Eye (tissue), 1 donor: ENCODE results near the gene KRTAP1-5.
A peak's percentile ranks its signal among the peaks of the same experiment; 100 is the strongest.
"Not testable (repeated sequence)": the region's sequence is repeated elsewhere in the genome, so short reads cannot be mapped to it uniquely, and the experiment has no call there.

ENCODE experiments used
- DNase-seq: peaks from one replicate; pipeline ENCODE4 v3.0.0-alpha.2; 2015

KRTAP1-5 gene

DNA sequence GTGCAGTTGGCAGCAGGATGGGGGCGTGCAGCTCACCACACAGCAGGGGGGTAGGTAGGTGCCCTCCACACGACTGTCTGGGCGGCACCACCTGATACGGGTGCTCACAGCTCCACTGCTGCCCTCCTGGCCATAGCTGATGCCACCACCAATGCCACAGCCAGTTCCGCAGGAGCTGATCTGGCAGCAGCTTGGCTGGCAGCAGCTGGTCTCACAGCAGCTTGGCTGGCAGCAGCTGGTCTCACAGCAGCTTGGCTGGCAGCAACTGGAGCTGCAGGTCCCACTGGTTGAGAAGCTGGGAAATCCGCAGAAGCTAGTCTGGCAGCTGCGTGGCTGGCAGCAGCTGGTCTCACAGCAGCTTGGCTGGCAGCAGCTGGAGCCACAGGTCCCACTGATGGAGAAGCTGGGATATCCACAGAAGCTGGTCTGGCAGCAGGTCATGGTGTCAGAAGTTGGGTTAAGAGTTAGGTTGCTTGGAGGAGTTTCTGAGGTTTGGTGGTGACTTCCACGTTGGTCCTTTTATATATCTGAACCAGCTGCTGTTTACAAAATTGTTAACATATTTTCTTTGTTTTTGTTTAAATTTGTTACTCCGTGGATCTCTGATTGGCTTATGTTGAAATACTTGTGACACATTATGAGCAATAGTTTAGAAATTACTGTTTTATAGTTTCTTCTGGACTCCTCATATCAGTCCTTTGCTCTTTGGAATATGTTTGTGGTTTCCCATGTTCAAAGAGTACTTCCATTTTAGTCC, at the start of gene KRTAP1-5:
TSS of gene KRTAP1-5 (minus strand) at position 494 of the 757 bp plus-strand sequence. CDS start at position 441, 53 bp downstream.
- DNase-seq, result no peak

GRCh38 chr17:41076788-41077187, 49.8 kb upstream of the KRTAP1-5 start:
- no peak for DNase-seq

- no peak for DNase-seq
These were observed 46.7 kb upstream of the KRTAP1-5 start for GRCh38 chr17:41073676-41074075.

- DNase-seq, result no peak
These were observed 44.8 kb upstream of the KRTAP1-5 start for GRCh38 chr17:41071606-41072360.

DNA sequence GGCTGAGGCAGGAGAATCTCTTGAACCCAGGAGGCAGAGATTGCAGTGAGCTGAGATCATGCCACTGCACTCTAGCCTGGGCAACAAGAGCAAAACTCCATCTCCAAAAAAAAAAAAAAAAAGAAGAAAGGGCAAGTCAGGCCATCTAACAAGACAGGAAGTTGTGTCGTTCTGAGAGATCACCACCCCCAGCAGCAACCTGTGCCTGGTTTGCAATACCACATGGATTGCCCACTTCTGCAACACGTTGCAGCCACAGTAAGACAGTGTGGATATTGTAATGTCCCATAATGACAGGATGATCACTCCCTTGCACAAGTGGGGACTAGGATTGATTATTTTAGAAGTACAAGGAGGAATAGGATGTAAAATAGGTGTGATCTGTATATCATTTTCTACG, 42.0 kb upstream of the KRTAP1-5 start:
- DNase-seq, result no peak

DNA sequence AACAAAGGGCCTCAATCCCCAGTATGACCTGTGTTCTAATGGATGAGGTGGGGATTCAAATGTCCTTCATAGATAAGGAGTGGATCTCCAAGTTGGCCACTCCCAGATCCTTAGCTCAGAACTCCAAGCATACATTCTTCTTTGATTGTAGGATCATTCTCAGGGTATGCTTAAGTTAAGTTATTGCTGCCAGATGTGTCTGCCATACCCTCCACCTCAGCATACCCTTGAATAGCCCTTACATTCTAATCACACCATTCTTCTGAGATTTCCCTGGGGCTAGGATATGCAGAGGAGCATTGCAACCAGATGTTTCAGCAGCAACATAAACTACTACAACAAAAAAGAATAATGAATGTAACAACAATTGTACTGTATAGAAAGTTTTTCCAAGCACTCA, 40.3 kb upstream of the KRTAP1-5 start:
- no peak for DNase-seq

- DNase-seq, result no peak
These were observed 39.0 kb upstream of the KRTAP1-5 start, which contains the start of gene KRTAP2-4 for GRCh38 chr17:41065829-41066624. Gene KRTAP2-4, minus strand, starts transcription at chr17:41065879. Its CDS starts 34 bp downstream, at chr17:41065845.

- DNase-seq, result not testable (repeated sequence)
These were observed 38.1 kb upstream of the KRTAP1-5 start for GRCh38 chr17:41065016-41065689.

DNA sequence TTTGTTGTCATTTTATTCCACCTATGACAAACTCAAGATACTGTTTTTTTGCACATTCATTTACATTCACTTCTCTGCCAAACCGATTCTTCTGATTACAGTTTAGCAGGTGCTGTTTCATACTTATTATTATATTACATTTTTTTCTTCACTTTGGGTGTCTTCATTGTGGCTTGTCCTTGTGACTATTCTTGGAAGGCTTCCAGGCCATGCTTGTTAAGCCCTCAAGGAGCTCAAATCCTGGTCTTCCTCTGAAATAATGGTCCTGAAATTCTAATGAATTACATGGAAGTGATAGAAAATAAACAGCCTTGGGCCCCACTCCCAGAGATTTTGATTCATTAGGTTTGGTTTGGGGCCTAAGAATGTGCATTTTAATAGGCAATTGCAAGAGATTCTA, 37.3 kb upstream of the KRTAP1-5 start:
- no peak for DNase-seq

GRCh38 chr17:41063449-41063848, 36.4 kb upstream of the KRTAP1-5 start:
- no peak for DNase-seq

DNA sequence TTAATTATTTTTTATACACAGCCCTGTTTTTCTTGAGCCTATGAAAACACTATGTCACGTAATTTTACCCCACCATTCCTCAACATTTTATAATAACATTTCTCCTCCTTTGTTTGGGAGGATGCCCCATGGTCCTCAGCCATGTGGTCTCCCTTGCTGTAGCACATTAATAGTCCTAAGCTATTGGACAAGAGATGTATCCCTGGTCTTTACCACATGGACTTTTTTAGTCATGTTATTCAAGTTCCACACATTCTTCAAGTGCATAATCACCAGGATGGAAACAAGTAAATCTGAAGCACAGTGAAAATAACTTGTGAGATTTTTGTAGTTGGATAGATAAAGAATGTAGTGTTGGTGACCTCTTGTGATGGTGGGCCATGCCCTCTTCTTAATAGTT, 35.0 kb upstream of the KRTAP1-5 start:
- peak; percentile 28 for DNase-seq

DNA sequence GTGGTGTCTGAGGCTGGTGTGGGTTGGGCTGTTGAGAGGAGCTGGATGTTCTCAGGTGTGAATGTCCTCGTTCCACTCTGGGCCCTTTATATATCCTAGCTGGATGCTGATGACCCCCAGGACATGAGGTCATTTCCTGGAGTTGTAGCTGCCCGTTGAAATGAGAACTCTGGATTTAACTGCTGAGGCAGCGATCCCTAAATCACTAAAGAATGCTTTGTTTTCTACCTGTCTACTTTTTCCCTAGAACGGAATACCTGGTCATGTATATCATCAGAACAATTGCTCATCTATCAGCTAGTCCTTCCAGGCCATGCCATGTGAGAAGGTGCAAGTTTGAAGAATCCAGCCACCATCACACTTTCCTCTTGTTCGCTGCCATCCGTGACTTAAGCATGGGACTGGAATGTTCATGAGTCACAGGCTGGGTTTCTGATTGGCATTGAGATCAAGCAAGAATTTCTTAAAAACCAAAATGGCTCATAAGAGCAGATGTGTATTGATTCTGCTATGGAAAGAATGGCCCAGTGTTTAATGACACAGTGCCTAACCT, 33.1 kb upstream of the KRTAP1-5 start, which contains the start of gene KRTAP2-3:
TSS of gene KRTAP2-3 (minus strand) at position 63 of the 553 bp plus-strand sequence. CDS start 64 bp downstream, outside the sequence.
- DNase-seq, result peak; percentile 37

DNA sequence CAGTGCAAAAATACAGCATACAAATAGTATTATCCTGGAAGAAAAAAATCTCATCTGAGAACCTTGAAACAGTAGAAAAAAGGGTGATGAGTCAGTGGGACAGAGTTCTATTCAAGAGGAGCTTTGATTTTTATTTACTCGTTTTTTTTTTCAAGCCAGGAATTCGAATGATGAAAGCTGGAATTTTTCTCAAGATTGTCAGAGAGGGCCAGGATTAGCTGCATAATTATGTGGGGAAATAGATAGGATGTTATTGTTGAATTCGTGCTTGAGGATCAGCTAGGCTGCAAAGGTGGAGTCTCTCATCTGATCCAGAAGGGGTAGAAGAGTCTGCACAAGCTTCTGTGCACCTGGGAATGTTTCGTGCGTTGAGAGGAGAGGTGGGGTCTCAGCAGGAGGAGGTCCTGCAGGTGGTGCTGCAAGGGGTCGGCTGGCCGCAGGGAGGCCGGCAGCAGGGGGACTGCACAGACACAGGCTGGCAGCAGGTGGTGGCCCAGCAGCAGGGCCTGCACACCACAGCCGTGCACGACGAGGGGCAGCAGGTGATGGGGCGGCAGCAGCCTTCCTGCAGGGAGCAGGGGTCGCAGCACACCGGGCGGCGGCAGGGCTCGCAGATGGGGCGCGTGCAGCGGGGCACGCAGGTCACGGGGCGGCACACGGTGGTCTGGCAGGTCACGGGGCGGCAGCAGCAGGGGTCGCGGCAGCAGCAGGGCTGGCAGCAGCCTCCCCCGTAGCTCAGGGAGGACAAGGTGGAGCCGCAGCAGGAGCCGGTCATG, 32.5 kb upstream of the KRTAP1-5 start:
- DNase-seq, result not testable (repeated sequence)

- DNase-seq, result no peak
These were observed 31.7 kb upstream of the KRTAP1-5 start for GRCh38 chr17:41058741-41059140.

- no peak for DNase-seq
These were observed 30.5 kb upstream of the KRTAP1-5 start for GRCh38 chr17:41057547-41057946.

GRCh38 chr17:41055130-41055529, 28.1 kb upstream of the KRTAP1-5 start, which contains the start of gene KRTAP2-2:
Gene KRTAP2-2, minus strand, starts transcription at chr17:41055230. Its CDS starts 19 bp downstream, at chr17:41055211.
- not testable (repeated sequence) for DNase-seq

GRCh38 chr17:41054556-41054955, 27.5 kb upstream of the KRTAP1-5 start:
- not testable (repeated sequence) for DNase-seq

DNA sequence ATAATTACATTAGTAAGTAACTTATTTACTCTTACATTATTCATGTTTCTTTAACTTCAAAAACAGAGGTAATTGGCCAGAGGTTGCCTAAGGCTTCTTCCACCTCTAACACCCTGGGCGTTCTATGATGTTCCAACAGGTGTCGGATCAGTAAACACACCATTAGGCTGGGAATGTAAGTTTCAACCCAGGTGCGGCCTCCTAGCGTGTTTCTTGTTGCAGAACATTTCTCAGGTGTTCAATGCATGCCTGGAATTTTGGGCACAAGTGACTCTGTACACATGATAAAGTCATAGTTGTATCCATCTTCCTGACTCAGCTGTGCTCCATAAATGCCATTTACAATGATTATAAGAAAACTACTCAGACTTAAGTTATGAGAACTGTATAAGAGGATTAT, 27.0 kb upstream of the KRTAP1-5 start:
- no peak for DNase-seq

GRCh38 chr17:41052566-41052965, 25.6 kb upstream of the KRTAP1-5 start:
- DNase-seq, result no peak

DNA sequence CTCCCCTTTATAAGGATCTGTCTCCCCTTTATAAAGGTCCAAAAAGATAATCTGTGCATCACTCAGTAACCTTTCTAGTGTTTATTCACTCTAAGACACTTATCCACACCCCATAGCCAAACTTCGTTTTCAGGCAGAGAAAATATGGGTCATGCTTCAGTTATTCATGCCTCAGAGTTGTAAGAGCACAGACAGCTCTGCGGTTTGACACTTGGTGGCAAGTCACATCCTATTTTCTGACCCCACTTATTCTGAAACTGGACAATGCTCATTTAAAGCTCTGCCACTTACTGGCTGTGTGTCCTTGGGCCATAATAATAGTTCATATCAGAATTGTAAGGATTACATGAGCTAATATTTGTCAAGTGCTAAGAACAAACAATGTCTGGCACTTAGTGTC, 22.1 kb upstream of the KRTAP1-5 start:
- DNase-seq, result no peak

GRCh38 chr17:41048441-41048840, 21.4 kb upstream of the KRTAP1-5 start:
- DNase-seq, result no peak
